K562 (cell line): Measurements from ENCODE around the gene TSEN34. TPM values are rescaled to one million over a fixed set of nuclear protein-coding genes. Genes with fewer than 3 reads are reported as not detected.

ENCODE experiments used
- BRF2 ChIP-seq: IDR thresholded peaks from 3 replicates; pipeline ENCODE4 v1.6.1; 2011; ENCODE audit warnings: borderline replicate concordance, mild to moderate bottlenecking; ENCODE audit not compliant: insufficient read length, insufficient read depth
- CREB1 ChIP-seq, 2 experiments: sonication (generic) in 1 of 2; formaldehyde crosslinking in 1 of 2; IDR thresholded peaks; 2 replicates each; pipeline versions ENCODE4 v1.6.1 to v1.8.0; 2012 to 2022; ENCODE audit warnings: inconsistent platforms in 1 of 2, mild to moderate bottlenecking in 1 of 2, missing genetic modification reagents in 1 of 2, moderate library complexity in 1 of 2
- CREB5 ChIP-seq: fragments of 250-450 bp; sonication (Bioruptor Pico); IDR thresholded peaks from 2 replicates; pipeline ENCODE4 v1.5.0; 2020; ENCODE audit warnings: mild to moderate bottlenecking
- EWSR1 ChIP-seq: fragments of 450-650 bp; IDR thresholded peaks from 2 replicates; pipeline ENCODE4 v1.6.1; 2018; ENCODE audit warnings: borderline replicate concordance, mild to moderate bottlenecking, low read depth, moderate library complexity; ENCODE audit not compliant: partially characterized antibody
- GABPB1 ChIP-seq: sonication (generic); formaldehyde crosslinking; IDR thresholded peaks from 2 replicates; pipeline ENCODE4 v1.8.0; 2022; ENCODE audit warnings: mild to moderate bottlenecking, missing genetic modification reagents
- HDGF ChIP-seq: fragments of 450-650 bp; IDR thresholded peaks from 2 replicates; pipeline ENCODE4 v1.6.1; 2016
- HNRNPUL1 ChIP-seq: fragments of 200-400 bp; formaldehyde crosslinking; IDR thresholded peaks from 2 replicates; pipeline ENCODE4 v1.6.1; 2017; ENCODE audit warnings: low read length
- KLF6 ChIP-seq: fragments of 250-450 bp; sonication (Bioruptor Pico); IDR thresholded peaks from 2 replicates; pipeline ENCODE4 v1.4.0; 2020; ENCODE audit warnings: mild to moderate bottlenecking, moderate library complexity, borderline replicate concordance
- MAX ChIP-seq: sonication (generic); formaldehyde crosslinking; IDR thresholded peaks from 2 replicates; pipeline ENCODE4 v1.9.0; 2022; ENCODE audit warnings: mild to moderate bottlenecking, missing genetic modification reagents
- MCM2 ChIP-seq: fragments of 450-650 bp; IDR thresholded peaks from 2 replicates; pipeline ENCODE4 v1.6.1; 2017; ENCODE audit warnings: low read depth, mild to moderate bottlenecking
- PATZ1 ChIP-seq: fragments of 250-450 bp; sonication (Bioruptor Pico); IDR thresholded peaks from 2 replicates; pipeline ENCODE4 v1.5.0; 2020; ENCODE audit warnings: mild to moderate bottlenecking, borderline replicate concordance
- SAP30 ChIP-seq: fragments of 200-600 bp; sonication (generic); IDR thresholded peaks from 2 replicates; pipeline ENCODE4 v1.6.1; 2012; ENCODE audit warnings: borderline replicate concordance, low read depth, mild to moderate bottlenecking, moderate library complexity, low read length, control low read depth, inconsistent platforms; ENCODE audit not compliant: insufficient read depth, poor library complexity, severe bottlenecking
- SRSF9 ChIP-seq: fragments of 200-400 bp; formaldehyde crosslinking; IDR thresholded peaks from 2 replicates; pipeline ENCODE4 v1.6.1; 2017; ENCODE audit warnings: low read depth, low read length, borderline replicate concordance
- ZC3H8 ChIP-seq: fragments of 450-650 bp; IDR thresholded peaks from 2 replicates; pipeline ENCODE4 v1.6.1; 2017
- ZNF354B ChIP-seq: fragments of 250-450 bp; sonication (Bioruptor Pico); IDR thresholded peaks from 2 replicates; pipeline ENCODE4 v1.4.0; 2020
- ZNF780A ChIP-seq: fragments of 250-450 bp; sonication (Bioruptor Pico); IDR thresholded peaks from 2 replicates; pipeline ENCODE4 v1.5.0; 2021; ENCODE audit warnings: mild to moderate bottlenecking
- polyA plus RNA-seq, 8 experiments: library from polyadenylated mRNA; depleted of rRNA in 4 of 8; stranded (reverse) in 5 of 8; unstranded in 3 of 8; fragments of >200 nt; fragmentation: Nextera tagmentation in 2 of 8; fragmentation: Illumina TruSeq in 1 of 8; extraction: Ambion mirVana in 2 of 8; extraction: Trizol in 1 of 8; gene quantifications; 2 replicates each; pipeline versions ENCODE4 v1.2.1 to v1.2.3, GENCODE V29; 2011 to 2014; ENCODE audit warnings: inconsistent platforms in 1 of 8, missing spikeins in 1 of 8
- total RNA-seq, 7 experiments: library from RNA; depleted of rRNA in 6 of 7; stranded (reverse); fragments of >200 nt in 6 of 7; fragmentation: Illumina TruSeq in 2 of 7; extraction: Trizol in 2 of 7; gene quantifications; 2 replicates each; pipeline versions ENCODE4 v1.2.1 to v1.2.3, GENCODE V29; 2011 to 2021; ENCODE audit warnings: low replicate concordance in 1 of 7

The TSEN34 gene
- total and polyA plus RNA-seq, 9 of the 15 experiments (the other 6 are each of a cell fraction or from before 2014, with no cell fraction given) = 3.1 to 57.6 (median 29.5) TPM

- TF ChIP-seq ZNF780A (CRISPR knock-in tag) = no peak; the same call in 1 of the 2 replicates
- TF ChIP-seq HDGF = no peak; the same call in none of the 2 replicates
- no peak for TF ChIP-seq SAP30
- 0 out of 2 replicates have a peak, but pooled peaks have one; percentile 12 for TF ChIP-seq CREB5
- TF ChIP-seq ZNF354B (CRISPR knock-in tag) = no peak
- peak; percentile 69; the same call in 1 of the 2 replicates for TF ChIP-seq GABPB1
- no peak for TF ChIP-seq PATZ1 (CRISPR knock-in tag)
- no peak for TF ChIP-seq SRSF9
- no peak for TF ChIP-seq KLF6 (CRISPR knock-in tag)
- no peak; the same call in 1 of the 2 replicates for TF ChIP-seq CREB1 (IDR thresholded peaks at IDR 0.05)
- TF ChIP-seq CREB1 (CRISPR knock-in tag; IDR thresholded peaks at IDR 0.05) = 0 out of 2 replicates have a peak, but pooled peaks have one; percentile 51
- TF ChIP-seq EWSR1 = peak; percentile 95
- no peak for TF ChIP-seq ZC3H8
- peak; percentile 99 for TF ChIP-seq MAX (CRISPR knock-in tag)
- TF ChIP-seq MCM2 = no peak
- TF ChIP-seq HNRNPUL1 = peak; percentile 87
- TF ChIP-seq BRF2 = no peak
Observed at GRCh38 chr19:54207983-54208783, 17.1 kb downstream of the TSEN34 start (continued).
